HUES6 (cell line): Measurements from ENCODE around the gene ZNF552.
A peak's percentile ranks its signal among the peaks of the same experiment; 100 is the strongest.
"Not testable (repeated sequence)": the region's sequence is repeated elsewhere in the genome, so short reads cannot be mapped to it uniquely, and the experiment has no call there.

ENCODE experiments used
- H3K27ac ChIP-seq: 2 replicates; pipeline ENCODE4 v1.7.0; 2013; ENCODE audit warnings: low read depth, mild to moderate bottlenecking, low read length, inconsistent platforms
- H3K27me3 ChIP-seq: 2 replicates; pipeline ENCODE4 v1.6.1; 2013; ENCODE audit warnings: low read length; ENCODE audit not compliant: control insufficient read depth, insufficient read depth
- H3K36me3 ChIP-seq: 2 replicates; pipeline ENCODE4 v1.6.1; 2013; ENCODE audit warnings: low read length; ENCODE audit not compliant: control insufficient read depth, insufficient read depth
- H3K4me1 ChIP-seq: 2 replicates; pipeline ENCODE4 v1.6.1; 2013; ENCODE audit warnings: low read length; ENCODE audit not compliant: control insufficient read depth, insufficient read depth
- H3K4me3 ChIP-seq: 2 replicates; pipeline ENCODE4 v1.5.1; 2013; ENCODE audit warnings: low read depth, low read length
- H3K9ac ChIP-seq: one replicate; pipeline ENCODE4 v1.6.1; 2013; ENCODE audit warnings: mild to moderate bottlenecking, low read length
- H3K9me3 ChIP-seq: 2 replicates; pipeline ENCODE4 v1.6.1; 2013; ENCODE audit warnings: low read depth, low read length; ENCODE audit not compliant: control insufficient read depth, insufficient read depth

Gene ZNF552

GRCh38 chr19:57836991-57837390 is 22.3 kb upstream of the ZNF552 start:
- not testable (repeated sequence) for H3K9me3 ChIP-seq, H3K4me1 ChIP-seq, H3K9ac ChIP-seq, H3K27ac ChIP-seq, H3K27me3 ChIP-seq, H3K4me3 ChIP-seq
- peaks cover 53% of the 10 kb centered on the region for H3K36me3 ChIP-seq

- H3K27ac ChIP-seq: peak within 1 kb of the TSS; percentile 79
- peaks cover 14% of the 10 kb centered on the region for H3K4me1 ChIP-seq
- H3K9ac ChIP-seq: peak within 1 kb of the TSS; percentile 94
- peak within 1 kb of the TSS; percentile 87 for H3K4me3 ChIP-seq
- no peaks in the 10 kb centered on the region for H3K27me3 ChIP-seq
- H3K9me3 ChIP-seq: no peaks in the 10 kb centered on the region
- peaks cover 12% of the 10 kb centered on the region for H3K36me3 ChIP-seq
These were observed 15.4 kb upstream of the ZNF552 start, which contains the start of gene ZNF587B for GRCh38 chr19:57830071-57830602. Gene ZNF587B (plus strand): TSS chr19:57830299. CDS start chr19:57830529, 230 bp downstream.

- Histone ChIP-seq H3K4me3 (peak overlapping the region; percentile 17; the same call in 1 of the 2 replicates), H3K4me1 (peaks cover 14% of the 10 kb centered on the region), H3K9ac (no peak overlapping the region), H3K27me3 (no peaks in the 10 kb centered on the region), H3K36me3 (peaks cover 12% of the 10 kb centered on the region), H3K9me3 (no peaks in the 10 kb centered on the region), H3K27ac (no peak overlapping the region)
These were observed 14.6 kb upstream of the ZNF552 start for GRCh38 chr19:57829316-57829715.

- H3K36me3 ChIP-seq: peaks cover 13% of the 10 kb centered on the region
These were observed 10.8 kb upstream of the ZNF552 start for GRCh38 chr19:57825511-57825910.

GRCh38 chr19:57823608-57824007 is 8.9 kb upstream of the ZNF552 start:
- H3K4me3 ChIP-seq, H3K27me3 ChIP-seq, H3K27ac ChIP-seq, H3K9me3 ChIP-seq: not testable (repeated sequence)
- Histone ChIP-seq H3K9ac (peak overlapping the region; percentile 36), H3K4me1 (peaks cover 13% of the 10 kb centered on the region), H3K36me3 (peaks cover 13% of the 10 kb centered on the region)

More at GRCh38 chr19:57825511-57825910, 10.8 kb upstream of the ZNF552 start:
- Histone ChIP-seq H3K9me3 (no peaks in the 10 kb centered on the region), H3K9ac (no peak overlapping the region), H3K4me3 (no peak overlapping the region), H3K27ac (no peak overlapping the region), H3K4me1 (peaks cover 18% of the 10 kb centered on the region; the same call in 1 of the 2 replicates), H3K27me3 (no peaks in the 10 kb centered on the region)

GRCh38 chr19:57823155-57823554 is 8.4 kb upstream of the ZNF552 start:
- not testable (repeated sequence) for H3K4me3 ChIP-seq, H3K9me3 ChIP-seq, H3K27ac ChIP-seq, H3K9ac ChIP-seq, H3K27me3 ChIP-seq
- H3K36me3 ChIP-seq: peaks cover 13% of the 10 kb centered on the region
- peaks cover 17% of the 10 kb centered on the region for H3K4me1 ChIP-seq

GRCh38 chr19:57821501-57821900 is 6.8 kb upstream of the ZNF552 start:
- peaks cover 20% of the 10 kb centered on the region for H3K4me1 ChIP-seq
- H3K27ac ChIP-seq, H3K4me3 ChIP-seq, H3K27me3 ChIP-seq, H3K9me3 ChIP-seq, H3K9ac ChIP-seq: not testable (repeated sequence)
- peaks cover 13% of the 10 kb centered on the region for H3K36me3 ChIP-seq

- peaks cover 20% of the 10 kb centered on the region for H3K4me1 ChIP-seq
- H3K4me3 ChIP-seq: peak overlapping the region; percentile 93; the same call in 1 of the 2 replicates
- not testable (repeated sequence) for H3K9ac ChIP-seq, H3K27ac ChIP-seq, H3K9me3 ChIP-seq, H3K27me3 ChIP-seq, H3K36me3 ChIP-seq
These were observed 6.4 kb upstream of the ZNF552 start for GRCh38 chr19:57821095-57821494.

GRCh38 chr19:57820599-57820998 is 5.9 kb upstream of the ZNF552 start:
- H3K36me3 ChIP-seq: peaks cover 8% of the 10 kb centered on the region
- no peaks in the 10 kb centered on the region for H3K9me3 ChIP-seq
- no peak overlapping the region; the same call in 1 of the 2 replicates for H3K27ac ChIP-seq
- peak overlapping the region; percentile 98 for H3K9ac ChIP-seq
- H3K27me3 ChIP-seq: no peaks in the 10 kb centered on the region
- H3K4me1 ChIP-seq: peaks cover 20% of the 10 kb centered on the region
- peak overlapping the region; percentile 93 for H3K4me3 ChIP-seq

- Histone ChIP-seq H3K9me3 (no peaks in the 10 kb centered on the region), H3K4me3 (peak overlapping the region; percentile 93), H3K27ac (peak overlapping the region; percentile 83), H3K9ac (peak overlapping the region; percentile 98), H3K27me3 (no peaks in the 10 kb centered on the region), H3K4me1 (peaks cover 20% of the 10 kb centered on the region), H3K36me3 (peaks cover 8% of the 10 kb centered on the region)
These were observed 4.9 kb upstream of the ZNF552 start for GRCh38 chr19:57819475-57820148.

- H3K4me3 ChIP-seq: peak overlapping the region; percentile 21; the same call in 1 of the 2 replicates
- H3K9me3 ChIP-seq: no peaks in the 10 kb centered on the region
- H3K27me3 ChIP-seq: no peaks in the 10 kb centered on the region
- no peak overlapping the region for H3K27ac ChIP-seq
- no peak overlapping the region for H3K9ac ChIP-seq
- H3K36me3 ChIP-seq: peaks cover 8% of the 10 kb centered on the region
- H3K4me1 ChIP-seq: peaks cover 17% of the 10 kb centered on the region
These were observed 3.7 kb upstream of the ZNF552 start for GRCh38 chr19:57818378-57818777.
